ENCODE results near the gene PRKAR2A. TPM values are rescaled to one million over a fixed set of nuclear protein-coding genes. Genes with fewer than 3 reads are reported as not detected.
"Not testable (repeated sequence)": the region's sequence is repeated elsewhere in the genome, so short reads cannot be mapped to it uniquely, and the experiment has no call there.

PRKAR2A gene
- total RNA-seq, 2 experiments from 2014 or later = 37.0 to 37.6 TPM

- ATAC-seq (ENCODE audit: low read depth) (no peak), DNase-seq (no peak)
- H3K4me3 Mint-ChIP-seq = no peak overlapping the region
- H3K36me3 Mint-ChIP-seq = peaks cover 16% of the 10 kb centered on the region
- H3K4me1 Mint-ChIP-seq = no peaks in the 10 kb centered on the region
- POLR2A ChIA-PET = interaction anchor here (1.1 kb wide), 1 partner anchor 10 kb away, joined by 3 read pairs; the partner anchor contains the start of gene PRKAR2A
- no peaks in the 10 kb centered on the region for H3K9me3 Mint-ChIP-seq
- no peaks in the 10 kb centered on the region for H3K27me3 Mint-ChIP-seq
- no peak overlapping the region for H3K27ac Mint-ChIP-seq
These were observed 10.0 kb upstream of the PRKAR2A start for GRCh38 chr3:48857641-48858040.

GRCh38 chr3:48856469-48856868, 8.8 kb upstream of the PRKAR2A start:
- Mint-ChIP-seq H3K36me3 (peaks cover 13% of the 10 kb centered on the region), H3K4me1 (no peaks in the 10 kb centered on the region), H3K9me3 (no peaks in the 10 kb centered on the region), H3K27me3 (no peaks in the 10 kb centered on the region), H3K4me3 (no peak overlapping the region), H3K27ac (peak overlapping the region; percentile 3)
- POLR2A ChIA-PET = interaction anchor here (0.6 to 1.0 kb wide), 3 partner anchors 9 to 132 kb away, joined by 3 to 5 read pairs (median 4); partner anchors contain the start of genes ARIH2 and PRKAR2A
- DNase-seq (no peak), ATAC-seq (ENCODE audit: low read depth) (no peak)

GRCh38 chr3:48855681-48856447, 8.2 kb upstream of the PRKAR2A start:
- ATAC-seq (ENCODE audit: low read depth) (no peak), DNase-seq (no peak)
- no peak overlapping the region for H3K4me3 Mint-ChIP-seq
- H3K9me3 Mint-ChIP-seq = no peaks in the 10 kb centered on the region
- no peaks in the 10 kb centered on the region for H3K4me1 Mint-ChIP-seq
- H3K27me3 Mint-ChIP-seq = no peaks in the 10 kb centered on the region
- POLR2A ChIA-PET = interaction anchor here (0.6 to 1.0 kb wide), 3 partner anchors 8 to 133 kb away, joined by 3 to 5 read pairs (median 4); partner anchors contain the start of genes ARIH2 and PRKAR2A
- H3K27ac Mint-ChIP-seq = peak overlapping the region; percentile 3
- peaks cover 13% of the 10 kb centered on the region for H3K36me3 Mint-ChIP-seq

GRCh38 chr3:48852151-48852550, 4.5 kb upstream of the PRKAR2A start:
- Mint-ChIP-seq H3K27ac (no peak overlapping the region), H3K27me3 (no peaks in the 10 kb centered on the region), H3K9me3 (no peaks in the 10 kb centered on the region), H3K36me3 (peaks cover 7% of the 10 kb centered on the region), H3K4me3 (no peak overlapping the region), H3K4me1 (peaks cover 6% of the 10 kb centered on the region)
- ATAC-seq (ENCODE audit: low read depth) (no peak), DNase-seq (peak; percentile 15)
- POLR2A ChIA-PET = no interaction called here

- Mint-ChIP-seq H3K4me1 (peaks cover 9% of the 10 kb centered on the region), H3K4me3 (no peak overlapping the region), H3K27ac (no peak overlapping the region), H3K9me3 (no peaks in the 10 kb centered on the region), H3K36me3 (peaks cover 7% of the 10 kb centered on the region), H3K27me3 (no peaks in the 10 kb centered on the region)
- DNase-seq (peak; percentile 9), ATAC-seq (ENCODE audit: low read depth) (no peak)
- POLR2A ChIA-PET = no interaction called here
These were observed 3.7 kb upstream of the PRKAR2A start for GRCh38 chr3:48851407-48851806.

GRCh38 chr3:48848816-48849515, 1.3 kb upstream of the PRKAR2A start:
- Mint-ChIP-seq H3K4me3 (peak overlapping the region; percentile 8), H3K4me1 (peaks cover 18% of the 10 kb centered on the region), H3K9me3 (no peaks in the 10 kb centered on the region), H3K27me3 (no peaks in the 10 kb centered on the region), H3K36me3 (peaks cover 11% of the 10 kb centered on the region), H3K27ac (peak overlapping the region; percentile 46)
- POLR2A ChIA-PET = interaction anchor here (0.6 to 2.6 kb wide), 3 partner anchors 49 to 132 kb away, joined by 4 to 20 read pairs (median 9); partner anchors contain the start of genes IP6K2 and SLC25A20
- ATAC-seq (ENCODE audit: low read depth) (no peak), DNase-seq (peak; percentile 17)

- DNase-seq (peak; percentile 65), ATAC-seq (ENCODE audit: low read depth) (peak; percentile 44)
- Mint-ChIP-seq H3K27me3 (no peaks in the 10 kb centered on the region), H3K9me3 (no peaks in the 10 kb centered on the region), H3K4me3 (peak overlapping the region; percentile 74), H3K27ac (peak overlapping the region; percentile 77), H3K36me3 (peaks cover 13% of the 10 kb centered on the region), H3K4me1 (peaks cover 18% of the 10 kb centered on the region)
- POLR2A ChIA-PET = interaction anchor here (0.6 to 2.6 kb wide), 11 partner anchors 9 to 394 kb away, joined by 3 to 20 read pairs (median 5); partner anchors contain the start of genes ARIH2, IP6K2, QRICH1 and SLC25A20
These were observed 596 bp downstream of the PRKAR2A start for GRCh38 chr3:48847053-48847503.

GRCh38 chr3:48845170-48845569, 2.5 kb downstream of the PRKAR2A start:
- no peak overlapping the region for H3K4me3 Mint-ChIP-seq
- no peaks in the 10 kb centered on the region for H3K9me3 Mint-ChIP-seq
- POLR2A ChIA-PET = no interaction called here
- H3K27ac Mint-ChIP-seq = no peak overlapping the region
- peaks cover 18% of the 10 kb centered on the region for H3K4me1 Mint-ChIP-seq
- ATAC-seq (ENCODE audit: low read depth) = no peak
- H3K27me3 Mint-ChIP-seq = no peaks in the 10 kb centered on the region
- DNase-seq = no peak
- peaks cover 13% of the 10 kb centered on the region for H3K36me3 Mint-ChIP-seq

- Mint-ChIP-seq H3K36me3 (peaks cover 15% of the 10 kb centered on the region), H3K4me3 (no peak overlapping the region), H3K9me3 (no peaks in the 10 kb centered on the region), H3K27me3 (no peaks in the 10 kb centered on the region), H3K4me1 (peaks cover 1% of the 10 kb centered on the region), H3K27ac (no peak overlapping the region)
- ATAC-seq (ENCODE audit: low read depth) = no peak
- POLR2A ChIA-PET = no interaction called here
- DNase-seq = no peak
These were observed 10.5 kb downstream of the PRKAR2A start for GRCh38 chr3:48837163-48837562.

GRCh38 chr3:48835650-48836366, 11.9 kb downstream of the PRKAR2A start:
- Mint-ChIP-seq H3K27ac (no peak overlapping the region), H3K27me3 (no peaks in the 10 kb centered on the region), H3K4me3 (no peak overlapping the region), H3K9me3 (no peaks in the 10 kb centered on the region), H3K4me1 (peaks cover 1% of the 10 kb centered on the region), H3K36me3 (peaks cover 15% of the 10 kb centered on the region)
- ATAC-seq (ENCODE audit: low read depth) (no peak), DNase-seq (no peak)
- POLR2A ChIA-PET = interaction anchor here (0.6 kb wide), 1 partner anchor 194 kb away, joined by 5 read pairs; no protein-coding TSS in a partner anchor

- Mint-ChIP-seq H3K4me3 (no peak overlapping the region), H3K4me1 (peaks cover 1% of the 10 kb centered on the region), H3K36me3 (peaks cover 11% of the 10 kb centered on the region), H3K9me3 (no peaks in the 10 kb centered on the region), H3K27me3 (no peaks in the 10 kb centered on the region), H3K27ac (no peak overlapping the region)
- POLR2A ChIA-PET = interaction anchor here (0.9 kb wide), 1 partner anchor 28 kb away, joined by 4 read pairs; no protein-coding TSS in a partner anchor
- no peak for ATAC-seq (ENCODE audit: low read depth)
- DNase-seq = no peak
These were observed 15.0 kb downstream of the PRKAR2A start for GRCh38 chr3:48832684-48833083.

GRCh38 chr3:48830715-48831114, 17.0 kb downstream of the PRKAR2A start:
- no peak for DNase-seq
- Mint-ChIP-seq H3K27ac (no peak overlapping the region), H3K27me3 (no peaks in the 10 kb centered on the region), H3K4me1 (no peaks in the 10 kb centered on the region), H3K36me3 (peaks cover 11% of the 10 kb centered on the region), H3K4me3 (no peak overlapping the region), H3K9me3 (no peaks in the 10 kb centered on the region)
- POLR2A ChIA-PET = interaction anchor here (0.6 kb wide), 1 partner anchor 9 kb away, joined by 4 read pairs; no protein-coding TSS in a partner anchor
- no peak for ATAC-seq (ENCODE audit: low read depth)

- ATAC-seq (ENCODE audit: low read depth); H3K27ac Mint-ChIP-seq; H3K4me1 Mint-ChIP-seq; H3K36me3 Mint-ChIP-seq; H3K9me3 Mint-ChIP-seq; DNase-seq; H3K27me3 Mint-ChIP-seq; H3K4me3 Mint-ChIP-seq; POLR2A ChIA-PET: not testable (repeated sequence)
These were observed 18.1 kb downstream of the PRKAR2A start for GRCh38 chr3:48829525-48829924.

Data from activated naive CD8-positive, alpha-beta T cell treated with anti-CD3 and anti-CD28 coated beads, Interleukin-2, amount 10 ng/mL, durations not matched to agents 7 days and 5 days (primary cell).